ENCODE results near the gene KLK10.

KLK10 gene

DNA sequence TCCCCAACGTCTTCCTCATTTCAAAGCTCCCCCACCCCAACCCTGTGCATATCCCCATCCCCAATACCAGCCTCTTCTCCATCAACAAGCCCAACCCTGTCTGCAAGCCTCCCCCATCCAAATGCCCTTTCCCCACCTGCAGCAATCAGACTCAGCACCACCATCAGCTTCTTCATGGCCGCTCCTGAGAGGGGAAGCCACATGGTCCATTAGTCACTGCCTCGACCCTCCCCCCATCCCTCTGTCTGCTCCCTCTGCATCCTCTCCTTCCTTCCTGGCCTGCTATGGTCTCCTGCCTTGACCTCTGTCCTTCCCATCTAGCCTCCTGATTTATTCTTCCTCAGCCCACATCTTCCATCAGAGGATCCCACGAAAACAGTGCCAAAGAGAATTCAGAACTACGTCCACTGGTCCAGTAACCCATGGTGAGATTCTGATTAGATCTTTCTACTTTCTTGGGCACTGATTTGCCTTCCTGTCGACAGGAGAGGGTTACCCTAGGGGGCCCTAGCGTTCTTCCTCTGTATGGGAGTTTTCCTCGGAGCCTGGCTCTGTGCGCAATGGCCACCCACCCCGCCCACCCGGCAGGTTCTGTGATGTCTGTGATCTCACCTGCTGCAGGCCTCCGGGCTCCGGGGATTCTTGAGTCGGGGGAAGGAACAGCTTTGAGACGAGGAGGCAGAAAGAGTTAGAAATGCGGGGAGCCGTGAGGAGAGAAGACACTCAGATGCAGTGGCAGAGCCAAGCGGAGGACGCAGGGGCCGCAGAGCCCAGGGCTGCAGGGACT is 51.4 kb downstream of the KLK10 start:
- Histone ChIP-seq H3K4me3 (ENCODE audit: low read depth in 1 of 2, low read length in 1 of 2) (no peak overlapping the region), H3K27ac (no peak overlapping the region), H3K27me3 (peaks cover 30% of the 10 kb centered on the region), H3K4me1 (ENCODE audit: control insufficient read depth in 1 of 2, insufficient read depth in 1 of 2, low read depth in 1 of 2, low read length in 1 of 2) (no peaks in the 10 kb centered on the region), H3K36me3 (no peaks in the 10 kb centered on the region), H3K9me3 (no peaks in the 10 kb centered on the region)
- TF ChIP-seq, protein P1, sequence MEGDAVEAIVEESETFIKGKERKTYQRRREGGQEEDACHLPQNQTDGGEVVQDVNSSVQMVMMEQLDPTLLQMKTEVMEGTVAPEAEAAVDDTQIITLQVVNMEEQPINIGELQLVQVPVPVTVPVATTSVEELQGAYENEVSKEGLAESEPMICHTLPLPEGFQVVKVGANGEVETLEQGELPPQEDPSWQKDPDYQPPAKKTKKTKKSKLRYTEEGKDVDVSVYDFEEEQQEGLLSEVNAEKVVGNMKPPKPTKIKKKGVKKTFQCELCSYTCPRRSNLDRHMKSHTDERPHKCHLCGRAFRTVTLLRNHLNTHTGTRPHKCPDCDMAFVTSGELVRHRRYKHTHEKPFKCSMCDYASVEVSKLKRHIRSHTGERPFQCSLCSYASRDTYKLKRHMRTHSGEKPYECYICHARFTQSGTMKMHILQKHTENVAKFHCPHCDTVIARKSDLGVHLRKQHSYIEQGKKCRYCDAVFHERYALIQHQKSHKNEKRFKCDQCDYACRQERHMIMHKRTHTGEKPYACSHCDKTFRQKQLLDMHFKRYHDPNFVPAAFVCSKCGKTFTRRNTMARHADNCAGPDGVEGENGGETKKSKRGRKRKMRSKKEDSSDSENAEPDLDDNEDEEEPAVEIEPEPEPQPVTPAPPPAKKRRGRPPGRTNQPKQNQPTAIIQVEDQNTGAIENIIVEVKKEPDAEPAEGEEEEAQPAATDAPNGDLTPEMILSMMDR (IDR thresholded peaks at IDR 0.05) = no peak

- Histone ChIP-seq H3K4me3 (ENCODE audit: low read depth in 1 of 2, low read length in 1 of 2) (no peak overlapping the region), H3K9me3 (no peaks in the 10 kb centered on the region), H3K27ac (no peak overlapping the region), H3K4me1 (ENCODE audit: control insufficient read depth in 1 of 2, insufficient read depth in 1 of 2, low read depth in 1 of 2, low read length in 1 of 2) (no peaks in the 10 kb centered on the region), H3K27me3 (peaks cover 19% of the 10 kb centered on the region), H3K36me3 (no peaks in the 10 kb centered on the region)
- TF ChIP-seq, protein P1 (IDR thresholded peaks at IDR 0.05) = no peak
Measured at GRCh38 chr19:50964266-50964665, 55.2 kb downstream of the KLK10 start.

- Histone ChIP-seq H3K4me1 (ENCODE audit: control insufficient read depth in 1 of 2, insufficient read depth in 1 of 2, low read depth in 1 of 2, low read length in 1 of 2) (no peaks in the 10 kb centered on the region), H3K4me3 (ENCODE audit: low read depth in 1 of 2, low read length in 1 of 2) (no peak overlapping the region), H3K36me3 (no peaks in the 10 kb centered on the region), H3K27me3 (peaks cover 11% of the 10 kb centered on the region), H3K27ac (no peak overlapping the region), H3K9me3 (no peaks in the 10 kb centered on the region)
- TF ChIP-seq, protein P1 (IDR thresholded peaks at IDR 0.05) = no peak
Measured at GRCh38 chr19:50963381-50963780, 56.1 kb downstream of the KLK10 start.

All from neutrophil (primary cell).